ENCODE data around the gene ATP6V0E2.
"Not testable (repeated sequence)": the region's sequence is repeated elsewhere in the genome, so short reads cannot be mapped to it uniquely, and the experiment has no call there.

The ATP6V0E2 gene

DNA sequence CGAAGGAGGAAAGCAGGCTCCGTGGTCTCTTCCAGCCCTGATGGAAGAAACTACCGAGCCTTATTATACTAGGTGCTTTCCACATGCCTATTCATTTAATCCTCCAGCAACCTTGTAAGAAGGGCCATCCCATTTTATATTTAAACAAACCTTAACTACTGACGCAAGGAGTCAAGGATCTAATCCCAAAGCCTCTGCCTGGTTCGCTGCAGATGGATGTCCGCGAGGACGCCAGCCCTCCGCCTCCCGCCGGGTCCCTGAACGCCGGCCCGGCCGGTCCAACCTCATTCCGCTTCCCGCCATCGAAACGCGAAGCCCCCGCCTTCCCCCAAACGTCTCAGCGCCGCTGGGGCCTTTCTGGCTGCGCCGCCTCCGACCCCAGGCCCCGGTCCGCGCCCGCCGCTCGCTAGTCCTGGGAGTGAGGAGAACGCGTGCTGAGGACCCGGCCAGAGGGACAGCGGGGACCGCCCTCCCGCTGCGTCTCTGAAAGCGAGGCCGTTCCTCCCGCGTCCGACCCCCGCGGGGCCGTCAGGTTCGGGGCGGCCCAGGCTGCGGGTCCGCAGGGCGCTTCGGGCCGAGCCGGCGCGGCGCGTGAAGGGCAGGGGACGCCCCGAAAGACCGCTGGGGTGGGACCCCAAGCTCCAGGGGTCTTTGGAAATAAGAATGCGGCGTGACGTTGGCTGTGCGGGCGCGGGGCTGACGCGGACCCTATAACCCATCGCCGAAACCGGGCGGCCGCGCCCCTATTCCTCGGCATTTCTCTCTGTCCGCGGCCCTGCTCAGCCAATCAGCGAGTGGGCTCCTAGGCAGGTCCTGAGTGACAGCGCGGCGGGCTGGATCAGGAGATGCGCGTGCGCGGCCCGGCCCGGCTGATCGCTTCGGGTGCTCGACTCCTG, at the start of gene ATP6V0E2:
ATP6V0E2 (plus strand) TSS at position 896 of the 896 bp plus-strand sequence. CDS start 97 bp downstream, outside the sequence.
- DNase-seq (ENCODE audit: low read depth) = peak; percentile 77

DNA sequence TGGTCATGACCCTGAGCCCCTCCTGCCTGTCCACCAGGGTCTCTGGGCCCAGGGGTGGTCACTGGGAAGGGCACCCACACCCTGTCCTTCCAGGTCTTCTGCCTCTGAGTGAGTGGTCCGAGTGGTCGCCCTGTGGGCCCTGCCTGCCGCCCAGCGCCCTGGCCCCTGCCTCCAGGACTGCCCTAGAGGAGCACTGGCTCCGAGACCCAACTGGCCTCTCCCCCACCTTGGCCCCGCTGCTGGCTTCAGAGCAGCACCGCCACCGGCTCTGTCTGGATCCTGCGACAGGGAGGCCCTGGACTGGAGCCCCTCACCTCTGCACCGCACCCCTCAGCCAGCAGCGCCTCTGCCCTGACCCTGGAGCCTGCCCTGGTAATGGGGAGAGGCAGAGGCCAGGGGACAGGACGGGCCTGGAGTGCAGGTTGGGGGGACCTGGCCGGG, 49.4 kb upstream of the ATP6V0E2 start:
- DNase-seq (ENCODE audit: low read depth) = no peak

DNA sequence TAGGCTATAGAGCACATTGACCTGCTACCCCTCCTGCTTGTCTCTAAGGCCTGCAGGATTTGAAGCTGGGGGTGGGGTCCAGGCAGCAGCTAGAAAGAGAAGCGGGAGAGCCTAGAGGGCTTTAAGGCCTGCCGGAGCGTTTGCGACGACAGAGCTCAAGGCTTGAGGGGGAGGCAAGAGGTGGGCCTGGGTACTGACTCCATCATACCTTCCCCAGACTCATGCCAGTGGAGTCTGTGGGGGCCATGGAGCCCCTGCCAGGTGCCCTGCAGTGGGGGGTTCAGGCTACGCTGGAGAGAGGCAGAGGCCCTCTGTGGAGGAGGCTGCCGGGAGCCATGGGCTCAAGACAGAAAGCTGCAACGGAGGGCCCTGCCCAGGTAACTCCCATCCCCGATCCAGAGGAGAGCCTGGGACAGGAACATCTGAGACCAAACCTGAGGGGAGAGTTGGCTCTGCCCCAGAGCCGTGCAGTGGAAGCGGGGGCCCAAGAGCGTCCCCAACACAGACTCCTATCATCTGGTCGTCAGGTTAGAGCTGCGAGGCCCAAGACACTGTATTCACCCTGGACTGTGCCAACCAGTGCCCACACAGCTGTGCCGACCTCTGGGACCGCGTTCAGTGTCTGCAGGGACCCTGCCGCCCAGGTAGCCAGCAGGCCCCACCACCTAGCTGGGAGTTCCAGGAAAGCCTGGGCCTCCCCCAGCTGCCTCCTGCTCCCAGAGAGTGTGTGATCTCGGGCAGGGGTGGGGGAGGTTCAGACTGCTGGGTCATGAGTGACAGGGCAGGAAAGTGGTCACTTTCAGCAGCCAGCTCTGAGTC, 48.8 kb upstream of the ATP6V0E2 start:
- DNase-seq (ENCODE audit: low read depth) = no peak

DNA sequence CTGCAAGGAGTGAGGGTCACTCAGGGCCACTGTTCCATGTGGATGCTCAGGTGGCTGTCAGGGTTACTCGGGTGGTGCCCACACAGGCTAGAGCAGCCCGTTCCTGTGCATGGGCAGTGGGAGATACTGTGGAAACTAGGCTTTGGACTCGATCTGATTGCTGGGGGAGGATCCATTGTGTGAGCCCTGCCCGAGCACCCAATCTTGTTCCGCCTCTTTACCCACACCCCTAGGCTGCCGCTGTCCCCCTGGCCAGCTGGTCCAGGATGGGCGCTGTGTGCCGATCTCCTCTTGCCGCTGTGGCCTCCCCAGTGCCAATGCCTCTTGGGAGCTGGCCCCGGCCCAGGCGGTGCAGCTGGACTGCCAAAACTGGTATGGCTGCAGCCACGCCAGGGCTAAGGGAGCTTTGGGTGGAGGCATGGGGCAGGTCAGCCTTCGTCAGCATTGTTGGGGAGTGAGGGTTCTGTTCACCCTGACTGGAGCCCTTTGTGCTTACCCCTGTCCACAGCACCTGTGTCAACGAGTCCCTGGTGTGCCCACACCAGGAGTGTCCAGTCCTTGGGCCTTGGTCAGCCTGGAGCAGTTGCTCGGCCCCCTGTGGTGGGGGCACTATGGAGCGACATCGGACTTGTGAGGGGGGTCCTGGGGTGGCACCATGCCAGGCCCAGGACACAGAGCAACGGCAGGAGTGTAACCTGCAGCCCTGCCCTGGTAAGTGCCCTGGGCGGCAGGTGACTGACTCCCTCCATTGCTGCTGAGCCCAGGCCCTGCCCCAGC, 48.0 kb upstream of the ATP6V0E2 start:
- no peak for DNase-seq (ENCODE audit: low read depth)

DNA sequence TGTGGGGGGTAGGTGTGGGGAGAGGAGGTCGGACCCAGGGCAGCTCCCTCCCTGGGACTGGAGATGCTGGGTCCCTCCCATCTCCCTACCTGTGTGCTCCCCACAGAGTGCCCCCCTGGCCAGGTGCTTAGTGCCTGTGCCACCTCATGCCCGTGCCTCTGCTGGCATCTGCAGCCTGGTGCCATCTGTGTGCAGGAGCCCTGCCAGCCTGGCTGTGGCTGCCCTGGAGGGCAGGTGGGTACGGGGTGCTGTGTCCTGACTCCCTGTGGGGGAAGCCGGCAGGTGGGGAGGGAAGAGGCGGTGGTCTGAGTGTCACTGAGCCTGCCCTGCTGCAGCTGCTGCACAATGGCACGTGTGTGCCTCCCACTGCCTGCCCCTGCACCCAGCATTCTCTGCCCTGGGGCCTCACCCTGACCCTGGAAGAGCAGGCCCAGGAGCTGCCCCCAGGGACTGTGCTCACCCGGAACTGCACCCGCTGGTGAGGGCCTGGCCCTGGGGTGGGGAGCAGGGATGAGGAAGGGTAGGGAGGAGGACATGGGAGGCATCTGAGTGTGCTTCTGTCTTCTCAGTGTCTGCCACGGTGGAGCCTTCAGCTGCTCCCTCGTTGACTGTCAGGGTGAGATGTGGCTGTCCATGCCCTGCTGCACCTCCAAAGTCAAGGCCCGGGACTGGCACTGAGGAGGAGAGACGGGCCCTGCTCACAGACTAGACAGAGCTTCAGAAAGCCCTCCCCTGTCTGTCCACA, 47.3 kb upstream of the ATP6V0E2 start:
- DNase-seq (ENCODE audit: low read depth) = no peak

DNA sequence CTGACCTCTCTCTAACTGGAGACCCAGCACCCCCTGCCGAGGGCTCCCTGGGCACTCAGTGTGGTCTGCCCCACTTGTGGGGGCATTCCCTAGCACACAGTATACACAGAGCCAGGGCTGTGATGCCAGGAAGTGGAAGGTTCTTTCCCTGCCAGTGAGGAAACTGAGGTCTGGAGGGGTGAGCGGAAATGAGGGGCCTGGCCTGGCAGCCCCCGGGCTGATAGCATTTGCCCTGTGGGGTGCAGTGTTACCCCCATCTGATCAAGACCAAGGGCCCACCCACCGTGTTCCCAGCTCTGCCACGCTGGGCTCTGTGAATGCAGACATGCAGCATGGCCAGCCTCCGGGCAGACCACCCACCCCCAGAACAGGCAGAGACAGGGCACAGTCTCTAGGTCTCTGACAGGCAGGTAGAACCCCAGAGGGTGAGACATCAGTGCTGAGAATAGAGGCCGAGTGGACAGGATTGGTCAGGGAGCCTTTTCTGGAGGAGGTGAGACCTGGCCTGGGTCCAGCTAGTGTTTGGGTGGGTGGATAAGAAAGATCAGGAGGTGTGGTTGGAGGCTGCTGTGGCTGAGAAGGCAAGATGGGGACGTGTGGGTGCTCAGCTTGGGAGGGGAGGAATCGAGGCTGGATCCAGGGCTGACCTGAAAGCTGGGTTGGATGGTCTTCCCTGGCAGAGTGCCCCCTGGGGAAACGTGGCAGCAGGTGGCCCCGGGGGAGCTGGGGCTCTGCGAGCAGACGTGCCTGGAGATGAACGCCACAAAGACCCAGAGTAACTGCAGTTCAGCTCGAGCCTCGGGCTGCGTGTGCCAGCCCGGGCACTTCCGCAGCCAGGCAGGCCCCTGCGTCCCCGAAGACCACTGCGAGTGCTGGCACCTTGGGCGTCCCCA, 46.4 kb upstream of the ATP6V0E2 start:
- DNase-seq (ENCODE audit: low read depth) = no peak

DNA sequence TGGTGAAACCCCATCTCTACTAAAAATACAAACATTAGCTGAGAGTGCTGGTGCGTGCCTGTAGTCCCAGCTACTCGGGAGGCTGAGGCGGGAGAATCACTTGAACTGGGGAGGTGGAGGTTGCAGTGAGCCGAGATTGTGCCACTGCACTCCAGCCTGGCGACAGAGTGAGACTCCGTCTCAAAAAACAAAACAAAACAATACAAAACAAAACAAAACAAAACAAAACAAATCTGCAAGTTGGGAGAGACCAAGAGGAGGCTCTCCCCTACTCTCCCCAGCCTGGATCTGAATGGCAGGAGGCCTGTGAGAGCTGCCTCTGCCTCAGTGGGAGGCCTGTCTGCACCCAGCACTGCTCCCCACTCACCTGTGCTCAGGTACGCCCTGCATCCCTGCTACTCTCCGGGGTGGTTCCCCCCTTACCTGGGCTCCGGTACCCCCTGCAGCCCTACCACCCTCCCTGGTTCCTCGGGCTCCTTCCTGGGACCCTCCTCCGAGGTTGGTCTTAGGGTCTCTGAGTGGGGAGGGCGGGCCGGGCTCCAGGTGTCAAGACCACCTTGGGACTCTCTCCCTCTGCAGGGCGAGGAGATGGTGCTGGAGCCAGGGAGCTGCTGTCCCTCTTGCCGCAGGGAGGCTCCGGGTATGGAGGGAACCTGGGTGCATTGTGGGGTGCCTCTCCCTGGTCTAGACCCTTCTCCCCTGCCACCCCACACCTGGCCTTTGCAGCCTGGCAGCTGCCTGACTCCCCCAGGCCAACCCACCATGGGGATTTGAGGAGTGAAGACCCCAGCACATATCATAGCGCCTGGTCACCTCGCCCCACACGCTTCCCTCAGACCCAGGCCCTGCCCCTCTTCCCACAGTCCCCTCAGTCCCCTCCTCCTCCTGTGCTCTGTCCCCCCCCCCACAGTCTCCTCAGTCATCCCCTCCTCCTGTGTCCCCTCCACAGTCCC, 45.1 kb upstream of the ATP6V0E2 start:
- no peak for DNase-seq (ENCODE audit: low read depth)

DNA sequence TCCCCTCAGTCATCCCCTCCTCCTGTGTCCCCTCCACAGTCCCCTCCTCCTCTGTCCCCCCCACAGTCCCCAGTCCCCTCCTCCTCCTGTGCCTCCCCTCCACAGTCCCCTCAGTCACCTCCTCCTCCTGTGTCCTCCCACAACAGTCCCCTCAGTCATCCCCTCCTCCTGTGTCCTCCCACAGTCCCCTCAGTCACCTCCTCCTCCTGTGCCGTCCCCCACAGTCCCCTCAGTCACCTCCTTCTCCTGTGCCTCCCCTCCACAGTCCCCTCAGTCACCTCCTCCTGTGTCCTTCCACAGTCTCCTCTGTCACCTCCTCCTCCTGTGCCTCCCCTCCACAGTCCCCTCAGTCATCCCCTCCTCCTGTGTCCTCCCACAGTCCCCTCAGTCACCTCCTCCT, 43.2 kb upstream of the ATP6V0E2 start:
- DNase-seq (ENCODE audit: low read depth) = not testable (repeated sequence)

DNA sequence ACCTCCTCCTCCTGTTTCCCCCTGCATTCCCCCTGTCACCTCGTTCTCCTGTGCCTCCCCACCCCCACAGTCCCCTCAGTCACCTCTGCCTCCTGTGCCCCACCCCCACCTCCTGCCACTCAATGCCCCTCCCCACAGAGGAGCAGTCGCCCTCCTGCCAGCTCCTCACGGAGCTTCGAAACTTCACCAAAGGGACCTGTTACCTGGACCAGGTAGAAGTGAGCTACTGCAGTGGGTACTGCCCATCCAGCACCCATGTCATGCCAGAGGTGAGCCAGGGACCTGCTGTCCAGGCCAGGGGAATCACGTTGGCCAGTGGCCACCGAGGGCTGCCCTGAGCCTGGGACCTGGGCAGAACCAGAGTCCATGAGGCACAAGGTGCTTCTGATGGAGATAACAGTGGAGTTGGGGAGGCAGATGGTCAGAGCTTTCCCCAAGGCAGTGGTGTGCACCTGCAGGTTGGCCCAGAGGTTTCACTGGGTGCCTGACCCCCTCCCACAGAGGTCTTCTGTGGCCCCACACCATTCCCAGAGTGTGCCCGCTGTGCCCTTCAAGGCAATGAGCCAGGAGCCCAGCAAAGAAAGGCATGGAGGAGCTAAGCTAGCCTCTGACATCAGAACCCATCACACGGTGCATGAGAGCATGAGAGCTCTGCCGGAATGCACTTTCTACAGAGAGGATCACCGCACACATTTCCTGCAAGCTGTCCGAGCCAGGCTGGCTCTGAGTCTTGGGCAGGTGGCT, 42.6 kb upstream of the ATP6V0E2 start:
- no peak for DNase-seq (ENCODE audit: low read depth)

DNA sequence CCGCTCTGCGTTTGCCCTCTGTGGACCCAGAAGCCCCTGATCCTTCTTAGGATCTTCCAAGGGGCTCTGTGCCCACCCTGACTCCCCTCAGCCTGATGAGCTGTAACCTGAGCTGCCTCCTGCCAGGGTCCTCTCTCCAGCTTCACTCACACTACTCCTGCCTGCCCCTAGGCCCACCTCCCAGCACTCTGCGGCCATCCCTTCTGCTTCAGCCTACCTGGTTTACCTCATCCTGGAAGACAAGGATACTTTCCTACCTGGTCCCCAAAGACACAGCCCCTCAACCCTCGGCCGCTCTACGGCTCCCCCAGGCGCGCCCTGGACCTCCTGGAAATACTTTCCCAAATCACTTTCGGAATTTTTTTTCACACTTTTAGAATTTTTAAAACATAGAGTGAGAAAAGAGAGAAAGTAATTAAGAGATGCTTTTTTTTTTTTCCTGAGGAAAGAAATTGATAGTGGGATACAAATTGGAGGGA, 42.0 kb upstream of the ATP6V0E2 start:
- no peak for DNase-seq (ENCODE audit: low read depth)

DNA sequence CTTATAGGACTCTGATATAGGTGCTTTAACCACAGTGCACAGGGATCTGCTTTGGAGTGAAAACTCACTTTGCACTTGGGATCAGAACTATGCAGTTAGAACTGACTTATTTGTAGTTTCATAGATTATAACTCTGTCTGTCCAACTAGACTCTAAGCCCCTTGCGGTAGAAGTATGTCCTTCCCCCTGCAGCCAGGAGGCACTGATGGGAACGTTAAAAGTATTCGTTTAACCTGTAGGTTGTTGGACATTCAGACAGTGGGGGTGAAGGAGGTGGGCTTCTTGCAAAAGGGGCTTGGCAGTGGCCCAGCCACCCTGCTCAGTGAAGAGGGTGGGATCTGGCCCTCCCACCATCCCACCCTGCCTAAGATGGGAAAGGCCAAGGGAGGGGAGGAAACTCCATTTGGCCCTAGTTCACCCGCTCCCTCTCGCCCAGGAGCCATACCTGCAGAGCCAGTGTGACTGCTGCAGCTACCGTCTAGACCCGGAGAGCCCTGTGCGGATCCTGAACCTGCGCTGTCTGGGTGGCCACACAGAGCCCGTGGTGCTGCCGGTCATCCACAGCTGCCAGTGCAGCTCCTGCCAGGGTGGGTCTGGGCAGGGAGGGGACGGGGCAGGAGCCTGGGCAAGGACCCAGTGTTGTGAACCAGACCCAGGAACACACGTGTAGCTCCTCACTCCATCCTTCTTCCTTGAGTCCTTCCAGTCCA, 41.3 kb upstream of the ATP6V0E2 start:
- no peak for DNase-seq (ENCODE audit: low read depth)

DNA sequence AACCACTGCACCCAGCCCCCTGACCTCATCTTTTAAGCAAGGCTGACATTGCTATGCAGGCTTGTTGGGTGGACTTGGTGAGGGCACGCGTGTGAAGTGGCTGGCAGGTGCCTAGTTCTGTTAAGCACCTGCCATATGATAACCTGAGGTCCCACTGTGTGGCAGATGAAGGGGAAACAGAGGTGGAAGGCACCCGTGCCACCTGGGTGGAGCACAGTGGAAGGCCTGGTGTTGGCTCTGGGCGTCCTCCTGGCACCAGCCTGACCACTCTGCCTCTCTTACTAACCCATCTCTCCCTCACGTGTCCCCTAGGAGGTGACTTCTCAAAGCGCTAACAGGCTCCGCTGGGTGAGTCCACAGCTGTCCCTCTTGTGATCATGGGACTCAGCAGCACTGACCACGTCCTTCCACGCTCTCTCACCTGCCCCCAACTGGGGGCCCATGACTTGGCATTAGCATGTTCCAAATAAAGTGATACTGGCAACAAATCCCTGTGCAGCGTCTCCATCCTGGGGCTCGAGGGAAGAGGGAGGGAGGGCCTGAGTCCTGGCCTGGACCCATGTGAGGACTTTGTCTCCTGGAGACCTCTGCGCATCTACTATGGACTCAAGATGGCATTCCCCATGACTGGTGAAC, 40.2 kb upstream of the ATP6V0E2 start:
- DNase-seq (ENCODE audit: low read depth) = no peak

DNA sequence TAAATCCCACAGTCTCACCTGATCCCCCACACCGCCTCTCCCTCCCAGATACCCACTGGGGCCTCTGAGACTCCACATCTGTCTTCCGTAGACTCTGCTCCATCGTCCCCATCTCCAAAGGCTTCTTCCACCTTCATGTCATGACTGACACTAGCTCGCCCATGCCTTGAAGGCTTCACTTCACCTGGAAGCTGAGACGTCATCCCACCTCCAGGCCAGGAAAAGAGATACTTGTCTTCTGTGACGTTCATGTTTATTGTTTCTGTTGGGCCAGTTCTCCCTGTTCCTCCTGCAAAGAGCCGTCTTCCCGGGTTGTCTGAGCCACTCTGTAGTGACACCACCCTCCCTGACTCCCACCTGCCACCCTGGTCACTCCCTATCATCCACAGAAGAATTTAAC, 39.2 kb upstream of the ATP6V0E2 start:
- DNase-seq (ENCODE audit: low read depth) = no peak

DNA sequence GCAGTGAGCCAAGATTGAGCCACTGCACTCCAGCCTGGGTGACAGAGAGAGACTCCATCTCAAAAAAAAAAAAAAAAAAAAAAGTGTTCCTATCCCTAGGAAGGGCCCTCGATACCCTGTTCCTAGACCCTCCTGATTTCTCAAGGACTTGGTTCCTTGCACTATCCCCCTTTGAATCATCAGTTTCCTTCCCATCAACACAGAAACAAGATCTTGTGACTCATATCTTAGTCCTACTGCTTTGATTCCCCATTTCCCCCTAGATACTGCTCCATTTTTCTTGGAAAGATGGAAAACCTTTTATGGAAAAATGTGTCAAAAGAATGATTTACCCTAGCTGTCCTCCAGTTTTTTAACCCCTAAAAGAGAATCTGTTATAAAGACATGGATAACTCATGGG, 37.3 kb upstream of the ATP6V0E2 start:
- no peak for DNase-seq (ENCODE audit: low read depth)

DNA sequence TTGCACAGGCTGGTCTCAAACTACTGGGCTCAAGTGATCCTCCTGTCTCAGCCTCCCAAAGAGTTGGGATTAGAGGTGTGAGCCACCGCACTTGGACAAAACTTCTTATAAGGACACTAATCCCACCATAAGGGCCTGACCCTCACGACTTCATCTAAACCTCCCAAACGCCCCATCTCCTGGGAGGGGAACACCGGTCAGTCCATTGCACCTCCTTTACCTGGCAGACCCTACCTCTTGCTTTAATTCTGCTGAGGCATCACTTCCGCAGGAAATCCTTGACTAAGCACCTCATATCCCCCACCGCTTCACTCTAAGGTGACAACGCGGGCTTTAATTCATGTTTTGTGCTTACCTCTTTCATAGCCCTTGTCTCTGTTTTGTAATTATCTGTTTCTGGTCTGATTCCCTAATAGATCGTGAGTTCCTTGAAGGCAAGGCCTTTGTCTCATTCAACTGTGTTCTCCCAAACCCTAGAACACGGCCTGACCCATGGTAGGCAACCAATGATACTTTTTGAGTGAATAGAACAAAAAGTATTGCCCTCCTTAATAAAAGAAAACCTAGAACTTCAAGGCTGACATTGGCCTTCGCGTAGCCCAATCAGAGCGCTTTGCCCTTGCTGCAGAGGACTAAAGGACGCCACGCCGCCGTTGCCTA, 36.1 kb upstream of the ATP6V0E2 start:
- no peak for DNase-seq (ENCODE audit: low read depth)

DNA sequence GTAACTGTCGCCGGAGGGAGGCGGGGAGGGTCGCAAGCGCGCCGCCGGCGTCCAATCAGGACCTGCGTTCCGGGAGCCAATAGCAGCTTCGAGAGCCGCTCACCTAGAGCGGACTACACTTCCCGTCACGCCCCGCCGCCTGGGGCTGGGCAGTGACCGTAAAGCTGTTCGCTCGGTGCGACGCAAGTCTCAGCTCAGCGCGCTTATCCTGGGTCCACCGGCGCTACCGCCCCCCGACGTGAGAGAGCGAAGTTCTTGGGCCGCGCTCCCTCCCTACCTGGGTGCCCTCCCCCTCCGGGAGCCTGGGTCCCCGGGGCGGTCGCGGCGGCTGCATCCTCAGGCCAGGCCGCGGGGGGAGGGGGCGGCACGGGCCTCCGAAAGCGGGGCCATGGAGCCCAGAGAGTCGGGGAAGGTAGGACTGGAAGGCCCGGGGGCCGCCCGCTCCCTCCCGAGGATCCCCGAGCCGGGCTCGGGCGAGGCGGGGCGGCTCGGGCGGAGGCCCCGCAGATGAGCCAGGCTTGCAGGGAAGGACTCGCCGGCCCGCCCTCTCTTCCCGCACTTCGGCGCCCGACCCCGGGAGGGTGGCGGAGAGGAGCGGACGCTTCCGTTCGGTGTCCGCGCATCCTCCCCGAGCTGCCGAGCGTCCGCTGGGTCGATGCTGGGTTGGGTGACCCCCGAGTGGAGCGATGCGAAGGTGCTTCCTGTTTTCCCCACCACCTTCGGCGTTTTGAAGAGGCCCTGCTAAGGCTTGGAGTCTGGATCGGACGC, 35.4 kb upstream of the ATP6V0E2 start, which contains the start of gene ZNF862:
ZNF862 (plus strand) TSS at position 152 of the 768 bp plus-strand sequence; CDS start at position 389, 237 bp downstream.
- peak; percentile 89 for DNase-seq (ENCODE audit: low read depth)
